DND-41 (cell line): ENCODE data around the gene MAML3.

Experiments
- CTCF ChIP-seq: IDR thresholded peaks from 2 replicates; pipeline ENCODE4 v1.5.1; 2012; ENCODE audit warnings: borderline replicate concordance, low read length, moderate library complexity, mild to moderate bottlenecking; ENCODE audit not compliant: poor library complexity, severe bottlenecking; ENCODE audit errors: extremely low read depth
- EZH2 ChIP-seq: IDR thresholded peaks from 3 replicates; pipeline ENCODE4 v1.6.1; 2012; ENCODE audit warnings: borderline replicate concordance, low read depth, mild to moderate bottlenecking, moderate library complexity, low read length, inconsistent platforms; ENCODE audit not compliant: severe bottlenecking

- TF ChIP-seq CTCF: no peak
- TF ChIP-seq EZH2: no peak
These were observed 27.7 kb downstream of the MAML3 start for GRCh38 chr4:140126261-140126660.
